OCI-LY1 (cell line): Measurements from ENCODE around the gene MRE11.

Experiments
- H2AFZ ChIP-seq: fragments of 200-600 bp; sonication (generic), shearing (Covaris generic); 2 replicates; pipeline ENCODE4 v1.6.0; 2014; ENCODE audit warnings: antibody characterized with exemption, mild to moderate bottlenecking, low read length
- H3F3A ChIP-seq: fragments of 200-600 bp; sonication (generic), shearing (Covaris generic); 2 replicates; pipeline ENCODE4 v1.6.0; 2014; ENCODE audit warnings: mild to moderate bottlenecking, antibody characterized with exemption, low read length, moderate library complexity; ENCODE audit not compliant: insufficient read depth
- H3K27ac ChIP-seq: fragments of 200-600 bp; sonication (generic); 2 replicates; pipeline ENCODE4 v1.5.1; 2014; ENCODE audit warnings: low read length, mixed run types, mild to moderate bottlenecking, low read depth; ENCODE audit not compliant: poor library complexity, severe bottlenecking
- H3K27me3 ChIP-seq: fragments of 200-600 bp; sonication (generic); 2 replicates; pipeline ENCODE4 v1.6.0; 2014; ENCODE audit warnings: antibody characterized with exemption, mild to moderate bottlenecking, low read length, moderate library complexity; ENCODE audit not compliant: insufficient read depth
- H3K36me3 ChIP-seq: fragments of 200-600 bp; sonication (generic); 2 replicates; pipeline ENCODE4 v1.6.1; 2014; ENCODE audit warnings: mild to moderate bottlenecking, antibody characterized with exemption, low read length, moderate library complexity, mixed read lengths; ENCODE audit not compliant: insufficient read depth
- H3K4me1 ChIP-seq: fragments of 200-600 bp; sonication (generic); 2 replicates; pipeline ENCODE4 v1.5.1; 2014; ENCODE audit warnings: mild to moderate bottlenecking, low read length, moderate library complexity; ENCODE audit not compliant: insufficient read depth, severe bottlenecking
- H3K4me2 ChIP-seq: fragments of 200-600 bp; sonication (generic), shearing (Covaris generic); 2 replicates; pipeline ENCODE4 v1.6.1; 2014; ENCODE audit warnings: low read length
- H3K4me3 ChIP-seq: fragments of 200-600 bp; sonication (generic); 2 replicates; pipeline ENCODE4 v1.5.1; 2014; ENCODE audit warnings: low read length, low read depth, mild to moderate bottlenecking, mixed read lengths; ENCODE audit not compliant: poor library complexity, severe bottlenecking
- H3K79me2 ChIP-seq: fragments of 200-600 bp; shearing (Covaris generic); 2 replicates; pipeline ENCODE4 v1.6.1; 2016; ENCODE audit warnings: mixed run types, low read length, mixed read lengths; ENCODE audit not compliant: insufficient read depth
- H3K9ac ChIP-seq: fragments of 200-600 bp; sonication (generic), shearing (Covaris generic); 2 replicates; pipeline ENCODE4 v1.6.1; 2014; ENCODE audit warnings: mild to moderate bottlenecking, low read length, mixed read lengths
- H3K9me2 ChIP-seq: fragments of 200-600 bp; sonication (generic), shearing (Covaris generic); 2 replicates; pipeline ENCODE4 v1.6.1; 2014; ENCODE audit warnings: low read depth, mild to moderate bottlenecking, low read length, mixed read lengths
- H3K9me3 ChIP-seq: fragments of 200-600 bp; shearing (Covaris generic); 2 replicates; pipeline ENCODE4 v1.6.1; 2014; ENCODE audit warnings: low read length, mixed read lengths
- H4K20me1 ChIP-seq: fragments of 200-600 bp; sonication (generic), shearing (Covaris generic); 2 replicates; pipeline ENCODE4 v1.6.0; 2016; ENCODE audit warnings: mild to moderate bottlenecking, low read length; ENCODE audit not compliant: insufficient read depth
- CTCF ChIP-seq: fragments of 200-600 bp; sonication (generic), shearing (Covaris generic); IDR thresholded peaks from 2 replicates; pipeline ENCODE4 v1.5.1; 2017; ENCODE audit warnings: mild to moderate bottlenecking, antibody characterized with exemption, low read length, moderate library complexity, mixed read lengths
- EZH2 ChIP-seq: fragments of 200-600 bp; sonication (generic), shearing (Covaris generic); IDR thresholded peaks from 2 replicates; pipeline ENCODE4 v1.8.0; 2017; ENCODE audit warnings: borderline replicate concordance, mixed run types, mild to moderate bottlenecking, antibody characterized with exemption, low read length, moderate library complexity, mixed read lengths

The MRE11 gene

GRCh38 chr11:94424662-94425061 lies 69.0 kb downstream of the MRE11 start:
- no peaks in the 10 kb centered on the region for H3K79me2 ChIP-seq
- H3K27ac ChIP-seq, result no peak overlapping the region
- H3K9ac ChIP-seq, result no peak overlapping the region
- no peak overlapping the region for H3K4me3 ChIP-seq
- H3K4me2 ChIP-seq, result no peak overlapping the region
- H3K4me1 ChIP-seq, result no peaks in the 10 kb centered on the region
- no peaks in the 10 kb centered on the region for H3K9me2 ChIP-seq
- no peaks in the 10 kb centered on the region for H3K27me3 ChIP-seq
- peaks cover 66% of the 10 kb centered on the region for H3K36me3 ChIP-seq
- no peak overlapping the region for H2AFZ ChIP-seq
- H3K9me3 ChIP-seq, result no peaks in the 10 kb centered on the region
- TF ChIP-seq CTCF, result no peak
- TF ChIP-seq EZH2, result no peak
- no peaks in the 10 kb centered on the region for H3F3A ChIP-seq
- no peaks in the 10 kb centered on the region for H4K20me1 ChIP-seq

GRCh38 chr11:94424011-94424410 lies 69.6 kb downstream of the MRE11 start:
- Histone ChIP-seq H3K9me2 (no peaks in the 10 kb centered on the region), H3K27ac (no peak overlapping the region), H3K36me3 (peaks cover 63% of the 10 kb centered on the region), H3K4me1 (no peaks in the 10 kb centered on the region), H3K9ac (no peak overlapping the region), H3K9me3 (no peaks in the 10 kb centered on the region), H3K27me3 (no peaks in the 10 kb centered on the region), H3K4me2 (no peak overlapping the region), H3K4me3 (no peak overlapping the region), H3K79me2 (no peaks in the 10 kb centered on the region), H3F3A (no peaks in the 10 kb centered on the region), H2AFZ (no peak overlapping the region), H4K20me1 (no peaks in the 10 kb centered on the region)
- no peak for TF ChIP-seq CTCF
- TF ChIP-seq EZH2, result no peak

GRCh38 chr11:94423507-94423906 lies 70.1 kb downstream of the MRE11 start:
- H3K9ac ChIP-seq, result no peak overlapping the region
- H3K27ac ChIP-seq, result no peak overlapping the region
- H3F3A ChIP-seq, result no peaks in the 10 kb centered on the region
- H3K4me3 ChIP-seq, result no peak overlapping the region
- H3K79me2 ChIP-seq, result no peaks in the 10 kb centered on the region
- H3K9me2 ChIP-seq, result no peaks in the 10 kb centered on the region
- H3K4me1 ChIP-seq, result no peaks in the 10 kb centered on the region
- H2AFZ ChIP-seq, result no peak overlapping the region
- TF ChIP-seq CTCF, result no peak
- TF ChIP-seq EZH2, result no peak
- H3K36me3 ChIP-seq, result peaks cover 61% of the 10 kb centered on the region
- H4K20me1 ChIP-seq, result no peaks in the 10 kb centered on the region
- H3K4me2 ChIP-seq, result no peak overlapping the region
- H3K27me3 ChIP-seq, result no peaks in the 10 kb centered on the region
- no peaks in the 10 kb centered on the region for H3K9me3 ChIP-seq
